Upper lobe of left lung (tissue), 6 donors: ENCODE results near the gene OSBPL5. TPM values are rescaled to one million over a fixed set of nuclear protein-coding genes. Genes with fewer than 3 reads are reported as not detected.

ENCODE experiments used
- ATAC-seq, 2 donors: fragments of 200-7000 bp; cut with Tn5 transposase; one replicate each; pipeline ENCODE4 v1.9.1; 2022; ENCODE audit warnings: mild to moderate bottlenecking in 2 of 2, moderate library complexity in 2 of 2; ENCODE audit not compliant: low FRiP score in 2 of 2
- DNase-seq, 2 donors: peaks; one replicate each; pipeline ENCODE4 v3.0.0-alpha.2; 2019 to 2020
- H3K27ac ChIP-seq, 4 donors: fragments of 200-600 bp; sonication (generic); one replicate each; pipeline ENCODE4 v1.5.1; 2016 to 2019
- H3K27me3 ChIP-seq, 4 donors: fragments of 200-600 bp; sonication (generic); one replicate each; pipeline ENCODE4 v1.5.1; 2017 to 2019
- H3K36me3 ChIP-seq, 4 donors: fragments of 200-600 bp; sonication (generic); one replicate each; pipeline ENCODE4 v1.5.1; 2016 to 2019
- H3K4me1 ChIP-seq, 4 donors: fragments of 200-600 bp; sonication (generic); one replicate each; pipeline ENCODE4 v1.5.1; 2018 to 2019
- H3K4me3 ChIP-seq, 4 donors: fragments of 200-600 bp; sonication (generic); one replicate each; pipeline ENCODE4 v1.5.1; 2017 to 2019; ENCODE audit warnings: mild to moderate bottlenecking in 2 of 4, moderate library complexity in 1 of 4
- H3K9me3 ChIP-seq, 4 donors: fragments of 200-600 bp; sonication (generic); one replicate each; pipeline ENCODE4 v1.5.1; 2018 to 2019
- EP300 ChIP-seq, 4 donors: sonication (generic); formaldehyde crosslinking; IDR thresholded peaks; one replicate each; pipeline ENCODE4 v1.5.1; 2017; ENCODE audit warnings: antibody characterized with exemption in 4 of 4, control low read depth in 2 of 4
- POLR2A ChIP-seq, 4 donors: fragments of 450-650 bp; IDR thresholded peaks; one replicate each; pipeline ENCODE4 v1.5.1; 2016 to 2017; ENCODE audit warnings: antibody characterized with exemption in 4 of 4, mild to moderate bottlenecking in 2 of 4
- POLR2AphosphoS5 ChIP-seq, 2 donors: sonication (generic); formaldehyde crosslinking; IDR thresholded peaks; one replicate each; pipeline ENCODE4 v1.5.1; 2017; ENCODE audit warnings: antibody characterized with exemption in 2 of 2
- WGBS, 2 donors: methylation state at CpG; one replicate each; pipeline ENCODE4 v1.1.5; 2017 to 2018; 5-methylcytosine and 5-hydroxymethylcytosine counted together
- total RNA-seq, 6 donors: library from RNA; depleted of rRNA in 4 of 6; stranded (reverse); fragments of >200 nt in 4 of 6; gene quantifications; one replicate each; pipeline versions ENCODE4 v1.1.0 to v1.2.1, GENCODE V29; 2016 to 2021
- TF ChIP-seq, protein P1 (sequence below), 6 experiments: fragments of 450-650 bp in 4 of 6; fragments of 200-600 bp in 2 of 6; sonication (generic) in 2 of 6; IDR thresholded peaks; one replicate each; pipeline ENCODE4 v1.5.1; 2016 to 2019; ENCODE audit warnings: antibody characterized with exemption in 6 of 6
- donor health status: DM: no; HTN: no; CAD: no; lungs with moderate emphysema.
- donor health status: DM: no; HTN: yes; CAD: no; lungs with severe emphysema.

OSBPL5 gene
- total RNA-seq, 6 donors from 2014 or later = 23.4 to 66.9 (median 48.3) TPM

DNA sequence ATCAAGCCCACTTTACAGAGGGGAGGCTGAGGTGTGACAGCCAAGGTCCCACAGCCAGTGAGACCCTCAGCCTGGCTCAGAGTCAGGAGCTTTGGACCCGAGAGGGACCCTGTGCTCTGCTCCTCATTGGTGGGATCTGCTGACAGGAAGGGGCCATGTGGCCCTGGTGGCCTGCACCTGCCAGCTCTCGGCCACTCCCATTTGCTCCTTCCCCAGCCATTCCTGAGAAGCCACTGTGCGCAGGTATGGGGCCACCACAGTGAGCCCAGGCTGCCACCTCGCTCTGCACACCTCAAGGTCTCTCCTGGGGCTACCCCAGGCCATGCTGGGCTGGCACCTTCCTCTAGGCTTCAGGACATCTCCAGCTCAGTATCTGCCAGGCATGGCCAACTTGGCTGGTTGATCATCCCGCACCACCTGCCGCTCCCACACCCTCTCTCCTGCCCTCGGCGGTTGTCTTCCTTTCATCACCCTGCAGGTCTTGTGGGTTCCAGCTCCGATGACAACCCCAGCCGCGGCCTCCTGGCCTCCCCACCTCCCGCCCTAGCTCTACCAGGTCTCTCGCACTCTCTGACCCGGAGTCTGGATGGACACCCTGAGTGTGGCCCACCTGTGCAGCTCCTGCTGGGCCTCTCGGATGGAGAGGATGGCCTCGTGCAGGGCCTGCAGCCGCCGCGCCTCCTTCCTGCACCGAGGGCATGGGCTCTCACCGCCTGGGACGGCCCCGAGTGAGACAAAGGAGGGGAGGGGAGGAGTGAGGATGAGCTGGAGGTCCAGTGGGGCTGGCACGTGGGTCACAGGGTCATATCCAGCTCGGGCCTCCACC, 75.7 kb downstream of the OSBPL5 start:
- ATAC-seq (no peak), DNase-seq (peak in 1 of 2 donors; percentile 80)
- Histone ChIP-seq H3K27me3 (no peaks in the 10 kb centered on the region), H3K9me3 (no peaks in the 10 kb centered on the region), H3K27ac (no peak overlapping the region), H3K4me3 (no peak overlapping the region), H3K36me3 (peaks cover 0 to 62% (median 37%) of the 10 kb centered on the region in 4 donors), H3K4me1 (peaks cover 0 to 18% (median 10%) of the 10 kb centered on the region in 4 donors)
- whole genome bisulfite sequencing, 2 donors = 91 to 92% methylated on average over 22 to 25 of the region's 25 CpGs
- TF ChIP-seq POLR2AphosphoS5 (IDR thresholded peaks at IDR 0.05) = no peak
- no peak for TF ChIP-seq POLR2A (IDR thresholded peaks at IDR 0.05)
- no peak for TF ChIP-seq EP300 (IDR thresholded peaks at IDR 0.05)
- TF ChIP-seq, protein P1, sequence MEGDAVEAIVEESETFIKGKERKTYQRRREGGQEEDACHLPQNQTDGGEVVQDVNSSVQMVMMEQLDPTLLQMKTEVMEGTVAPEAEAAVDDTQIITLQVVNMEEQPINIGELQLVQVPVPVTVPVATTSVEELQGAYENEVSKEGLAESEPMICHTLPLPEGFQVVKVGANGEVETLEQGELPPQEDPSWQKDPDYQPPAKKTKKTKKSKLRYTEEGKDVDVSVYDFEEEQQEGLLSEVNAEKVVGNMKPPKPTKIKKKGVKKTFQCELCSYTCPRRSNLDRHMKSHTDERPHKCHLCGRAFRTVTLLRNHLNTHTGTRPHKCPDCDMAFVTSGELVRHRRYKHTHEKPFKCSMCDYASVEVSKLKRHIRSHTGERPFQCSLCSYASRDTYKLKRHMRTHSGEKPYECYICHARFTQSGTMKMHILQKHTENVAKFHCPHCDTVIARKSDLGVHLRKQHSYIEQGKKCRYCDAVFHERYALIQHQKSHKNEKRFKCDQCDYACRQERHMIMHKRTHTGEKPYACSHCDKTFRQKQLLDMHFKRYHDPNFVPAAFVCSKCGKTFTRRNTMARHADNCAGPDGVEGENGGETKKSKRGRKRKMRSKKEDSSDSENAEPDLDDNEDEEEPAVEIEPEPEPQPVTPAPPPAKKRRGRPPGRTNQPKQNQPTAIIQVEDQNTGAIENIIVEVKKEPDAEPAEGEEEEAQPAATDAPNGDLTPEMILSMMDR (IDR thresholded peaks at IDR 0.05) = no peak

DNA sequence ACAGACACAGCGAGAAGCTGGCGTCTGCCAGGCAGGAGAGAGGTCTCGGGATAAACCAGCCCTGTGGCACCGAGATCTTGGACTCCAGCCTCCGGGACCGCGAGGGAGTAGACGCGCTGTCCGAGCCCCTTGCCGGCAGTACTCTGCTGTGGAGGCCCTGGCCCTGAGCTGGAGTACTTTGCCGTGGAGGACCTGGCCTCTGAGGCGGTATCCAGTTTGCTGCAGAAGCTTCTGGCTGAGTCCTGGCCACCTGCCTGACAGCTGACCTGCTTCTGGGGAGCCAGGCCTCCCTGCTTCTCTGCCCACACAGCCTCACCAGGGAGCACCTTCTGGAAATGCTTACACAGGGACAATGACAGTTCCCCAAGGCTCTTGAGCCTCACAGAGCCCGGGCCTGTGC, 76.3 kb downstream of the OSBPL5 start:
- H3K27me3 ChIP-seq = no peaks in the 10 kb centered on the region
- no peak overlapping the region for H3K4me3 ChIP-seq
- H3K27ac ChIP-seq = no peak overlapping the region
- WGBS, 2 donors = 92 to 94% methylated on average over 10 to 14 of the region's 14 CpGs
- TF ChIP-seq POLR2AphosphoS5 (IDR thresholded peaks at IDR 0.05) (no peak), EP300 (IDR thresholded peaks at IDR 0.05) (no peak), POLR2A (IDR thresholded peaks at IDR 0.05) (no peak)
- TF ChIP-seq, protein P1 (IDR thresholded peaks at IDR 0.05) = no peak
- DNase-seq = peak in 1 of 2 donors; percentile 63
- H3K4me1 ChIP-seq = peaks cover 0 to 12% (median 8%) of the 10 kb centered on the region in 4 donors
- H3K9me3 ChIP-seq = no peaks in the 10 kb centered on the region
- peaks cover 0 to 56% (median 32%) of the 10 kb centered on the region in 4 donors for H3K36me3 ChIP-seq
- no peak for ATAC-seq

DNA sequence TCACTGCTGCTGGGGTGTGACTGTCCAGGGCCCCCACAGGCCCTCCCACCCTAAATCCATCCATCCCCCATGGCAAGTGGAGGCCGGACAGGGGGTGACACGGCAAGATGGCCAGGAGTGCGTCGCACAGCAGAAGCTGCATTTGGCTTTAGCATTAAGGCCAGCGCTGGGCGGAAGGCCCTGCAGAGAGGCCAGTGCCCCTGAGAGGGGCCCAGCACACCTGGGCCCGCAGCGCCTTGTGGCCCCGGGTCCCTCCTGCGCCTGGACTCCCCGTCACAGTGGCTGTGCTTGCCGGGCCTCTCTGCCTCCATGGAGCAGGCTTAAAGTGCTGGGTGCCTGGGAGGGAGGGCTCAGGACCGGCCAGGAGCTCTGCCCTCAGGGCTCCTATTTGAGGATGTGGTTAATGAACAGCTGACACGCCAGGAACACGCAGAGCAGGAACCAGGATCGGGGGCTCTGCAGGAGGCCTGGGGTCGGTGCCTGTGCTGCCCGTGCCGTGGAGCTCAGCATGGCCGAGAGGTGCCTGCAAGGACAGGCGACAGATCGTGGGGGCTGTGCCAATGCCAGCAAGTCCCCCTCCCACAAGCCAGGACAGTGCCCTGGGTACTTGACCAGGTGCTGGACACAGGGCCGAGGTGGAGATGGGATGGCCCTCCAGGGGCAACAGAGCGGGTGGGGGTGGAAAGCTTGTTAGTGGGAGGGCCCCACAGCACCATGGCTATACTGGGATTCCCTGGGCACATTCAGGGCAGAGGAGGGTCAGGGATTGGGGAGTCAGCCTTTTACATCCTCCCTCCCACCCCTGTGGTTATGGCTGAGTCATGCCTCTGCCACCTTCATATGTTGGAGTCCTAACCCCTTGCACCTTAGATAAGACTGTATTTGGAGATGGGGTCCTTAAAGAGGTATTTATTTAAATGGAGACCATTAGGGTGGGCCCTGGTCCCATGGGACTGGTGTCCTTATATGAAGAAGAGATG, 77.0 kb downstream of the OSBPL5 start:
- whole genome bisulfite sequencing, 2 donors = 20 to 87% methylated on average over 1 to 24 of the region's 24 CpGs

DNA sequence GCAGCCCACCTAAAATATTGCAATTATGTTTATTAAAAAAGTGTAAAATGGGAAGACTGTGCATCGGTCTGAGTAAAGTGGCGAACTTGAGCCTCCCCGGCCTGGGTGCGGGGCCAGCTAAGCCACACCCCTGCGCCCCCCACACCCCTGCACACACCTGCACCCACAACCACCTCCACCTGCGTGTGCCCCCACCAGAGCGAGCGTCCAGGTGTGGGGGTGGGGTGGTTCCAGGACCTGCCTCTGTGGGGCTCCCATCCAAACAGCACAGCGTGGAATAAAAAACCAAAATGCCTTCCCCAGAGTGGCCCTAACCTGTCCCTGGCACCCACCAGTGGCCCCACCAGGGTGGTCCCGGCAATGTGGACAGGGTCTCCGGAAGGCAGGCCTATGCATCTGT, 77.7 kb downstream of the OSBPL5 start:
- Histone ChIP-seq H3K36me3 (peaks cover 0 to 43% (median 27%) of the 10 kb centered on the region in 4 donors), H3K9me3 (no peaks in the 10 kb centered on the region), H3K27ac (no peak overlapping the region), H3K4me3 (no peak overlapping the region), H3K4me1 (peaks cover 0 to 8% (median 8%) of the 10 kb centered on the region in 4 donors), H3K27me3 (no peaks in the 10 kb centered on the region)
- TF ChIP-seq POLR2AphosphoS5 (IDR thresholded peaks at IDR 0.05) = no peak
- TF ChIP-seq POLR2A (IDR thresholded peaks at IDR 0.05) = no peak
- TF ChIP-seq EP300 (IDR thresholded peaks at IDR 0.05) = no peak
- TF ChIP-seq, protein P1 (IDR thresholded peaks at IDR 0.05) = no peak
- DNase-seq (peak in 1 of 2 donors; percentile 50), ATAC-seq (no peak)
- WGBS, 2 donors = 95 to 97% methylated on average over 8 to 10 of the region's 11 CpGs

More for the DNA sequence above, 77.0 kb downstream of the OSBPL5 start:
- Histone ChIP-seq H3K27ac (no peak overlapping the region), H3K9me3 (no peaks in the 10 kb centered on the region), H3K27me3 (no peaks in the 10 kb centered on the region), H3K4me3 (no peak overlapping the region), H3K4me1 (peaks cover 0 to 9% (median 8%) of the 10 kb centered on the region in 4 donors), H3K36me3 (peaks cover 0 to 50% (median 29%) of the 10 kb centered on the region in 4 donors)
- peak in 1 of 2 donors; percentile 56 for DNase-seq
- TF ChIP-seq POLR2A (IDR thresholded peaks at IDR 0.05) (no peak), POLR2AphosphoS5 (IDR thresholded peaks at IDR 0.05) (no peak), EP300 (IDR thresholded peaks at IDR 0.05) (no peak)
- TF ChIP-seq, protein P1 (IDR thresholded peaks at IDR 0.05) = no peak
- no peak for ATAC-seq
